ENCODE data around the gene SEMA4D. TPM values are rescaled to one million over a fixed set of nuclear protein-coding genes. Genes with fewer than 3 reads are reported as not detected.

Gene SEMA4D
- total and polyA plus RNA-seq, 8 donors, result 20.0 to 71.9 (median 25.6) TPM

GRCh38 chr9:89497257-89497963 is 503 bp downstream of the SEMA4D start:
- peak; percentile 67 for ATAC-seq
- H3K27ac ChIP-seq, result peak overlapping the region in 1 of 2 donors; percentile 82
- intact Hi-C loops (cut with DNase I), result no loop called here
- no peaks in the 10 kb centered on the region for H3K36me3 ChIP-seq
- H3K4me1 ChIP-seq, result peaks cover 3 to 60% of the 10 kb centered on the region in 2 donors
- no peaks in the 10 kb centered on the region for H3K27me3 ChIP-seq
- no peak for TF ChIP-seq CTCF (IDR thresholded peaks at IDR 0.05)
- peak overlapping the region; percentile 54 to 69 for H3K4me3 ChIP-seq
- no peaks in the 10 kb centered on the region for H3K9me3 ChIP-seq
- peak in 2 of 4 donors; percentile 48 to 87 for DNase-seq

GRCh38 chr9:89496645-89497256 is 1.2 kb downstream of the SEMA4D start:
- peak overlapping the region in 1 of 2 donors; percentile 82 for H3K27ac ChIP-seq

GRCh38 chr9:89495824-89496560 is 1.9 kb downstream of the SEMA4D start:
- ATAC-seq, result no peak
- H3K36me3 ChIP-seq, result no peaks in the 10 kb centered on the region
- H3K27me3 ChIP-seq, result no peaks in the 10 kb centered on the region
- no peak for TF ChIP-seq CTCF (IDR thresholded peaks at IDR 0.05)
- DNase-seq, result no peak
- H3K27ac ChIP-seq, result peak overlapping the region in 1 of 2 donors; percentile 82
- intact Hi-C loops (cut with DNase I), result no loop called here
- no peaks in the 10 kb centered on the region for H3K9me3 ChIP-seq
- peaks cover 3 to 60% of the 10 kb centered on the region in 2 donors for H3K4me1 ChIP-seq
- H3K4me3 ChIP-seq, result peak overlapping the region in 1 of 2 donors; percentile 69

More at GRCh38 chr9:89496645-89497256, 1.2 kb downstream of the SEMA4D start:
- H3K27me3 ChIP-seq, result no peaks in the 10 kb centered on the region
- no peaks in the 10 kb centered on the region for H3K9me3 ChIP-seq
- intact Hi-C loops (cut with DNase I), result no loop called here
- TF ChIP-seq CTCF (IDR thresholded peaks at IDR 0.05), result no peak
- ATAC-seq, result no peak
- H3K4me3 ChIP-seq, result peak overlapping the region; percentile 54 to 69
- H3K36me3 ChIP-seq, result no peaks in the 10 kb centered on the region
- H3K4me1 ChIP-seq, result peaks cover 3 to 60% of the 10 kb centered on the region in 2 donors
- DNase-seq, result peak in 1 of 4 donors; percentile 25

GRCh38 chr9:89494199-89494598 is 3.7 kb downstream of the SEMA4D start:
- H3K4me3 ChIP-seq, result no peak overlapping the region
- no peak overlapping the region for H3K27ac ChIP-seq
- H3K27me3 ChIP-seq, result no peaks in the 10 kb centered on the region
- TF ChIP-seq CTCF (IDR thresholded peaks at IDR 0.05), result no peak
- ATAC-seq (no peak), DNase-seq (no peak)
- peaks cover 3 to 58% of the 10 kb centered on the region in 2 donors for H3K4me1 ChIP-seq
- H3K36me3 ChIP-seq, result no peaks in the 10 kb centered on the region
- intact Hi-C loops (cut with DNase I), result no loop called here
- H3K9me3 ChIP-seq, result no peaks in the 10 kb centered on the region

- no peak for TF ChIP-seq CTCF (IDR thresholded peaks at IDR 0.05)
- Histone ChIP-seq H3K36me3 (no peaks in the 10 kb centered on the region), H3K27me3 (no peaks in the 10 kb centered on the region), H3K4me1 (peaks cover 3 to 53% of the 10 kb centered on the region in 2 donors), H3K4me3 (no peak overlapping the region), H3K27ac (no peak overlapping the region), H3K9me3 (no peaks in the 10 kb centered on the region)
- intact Hi-C loops (cut with DNase I), result no loop called here
- no peak for ATAC-seq
- DNase-seq, result no peak
Measured at GRCh38 chr9:89493671-89494070, 4.2 kb downstream of the SEMA4D start.
